Activated CD8-positive, alpha-beta memory T cell treated with anti-CD3 and anti-CD28 coated beads, Interleukin-2, amount 10 ng/mL, durations not matched to agents 7 days and 5 days (primary cell): ENCODE measurements around the gene LRP1B. TPM values are rescaled to one million over a fixed set of nuclear protein-coding genes. Genes with fewer than 3 reads are reported as not detected.

Experiments
- ATAC-seq: fragments of 150-1000 bp; cut with Tn5 transposase; one replicate; pipeline ENCODE4 v1.10.0; 2021; ENCODE audit warnings: moderate library complexity
- CTCF ChIA-PET: fragments of 350-600 bp; sonication (Branson Sonifier 250); formaldehyde crosslinking; loops from one replicate; lab custom pipeline; 2021; ENCODE audit warnings: antibody characterized with exemption; lab: Charles Lee
- DNase-seq: peaks from one replicate; pipeline ENCODE4 v3.0.0-alpha.2; 2020
- H3K27ac Mint-ChIP-seq: one replicate; pipeline ENCODE4 v1.8.0; 2021; ENCODE audit warnings: mild to moderate bottlenecking, mixed read lengths
- H3K27me3 Mint-ChIP-seq: one replicate; pipeline ENCODE4 v1.8.0; 2021; ENCODE audit warnings: mixed read lengths
- H3K36me3 Mint-ChIP-seq: one replicate; pipeline ENCODE4 v1.8.0; 2021; ENCODE audit warnings: mild to moderate bottlenecking, mixed read lengths
- H3K4me1 Mint-ChIP-seq: one replicate; pipeline ENCODE4 v1.8.0; 2021; ENCODE audit warnings: mixed read lengths
- H3K4me3 Mint-ChIP-seq: one replicate; pipeline ENCODE4 v1.8.0; 2021; ENCODE audit warnings: mild to moderate bottlenecking, moderate library complexity, mixed read lengths
- H3K9me3 Mint-ChIP-seq: one replicate; pipeline ENCODE4 v1.8.0; 2022; ENCODE audit warnings: low read depth, mixed read lengths
- total RNA-seq, 2 experiments: library from RNA; stranded (reverse); gene quantifications; one replicate each; pipeline ENCODE4 v1.2.3, GENCODE V29; 2021

The LRP1B gene
- total RNA-seq, 2 experiments from 2014 or later: not detected

GRCh38 chr2:141417246-141417797, 713.5 kb downstream of the LRP1B start:
- no peak for DNase-seq
- CTCF ChIA-PET: no interaction called here
- H3K27me3 Mint-ChIP-seq: no peaks in the 10 kb centered on the region
- no peaks in the 10 kb centered on the region for H3K36me3 Mint-ChIP-seq
- peaks cover 11% of the 10 kb centered on the region for H3K9me3 Mint-ChIP-seq
- ATAC-seq: no peak
- no peak overlapping the region for H3K27ac Mint-ChIP-seq
- no peaks in the 10 kb centered on the region for H3K4me1 Mint-ChIP-seq
- no peak overlapping the region for H3K4me3 Mint-ChIP-seq

DNA sequence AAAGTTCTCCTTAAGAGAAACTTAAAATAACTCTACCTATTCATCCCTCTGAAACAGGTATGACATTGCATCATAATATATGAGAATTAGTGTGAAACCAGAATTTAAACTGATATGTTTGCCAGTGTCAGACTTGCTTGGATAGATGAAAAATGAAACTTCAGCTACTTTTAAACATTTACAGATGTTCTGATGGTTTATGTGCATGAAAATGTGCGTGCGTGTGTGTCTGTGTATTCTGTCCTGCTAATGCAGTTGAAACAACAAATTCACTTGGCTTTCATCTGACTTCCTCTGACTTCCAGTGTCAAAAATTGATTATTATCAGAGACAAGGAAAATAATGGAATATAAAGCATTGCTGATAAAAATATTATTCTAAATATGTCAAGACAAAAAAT, 719.4 kb downstream of the LRP1B start:
- H3K4me3 Mint-ChIP-seq: no peak overlapping the region
- CTCF ChIA-PET: no interaction called here
- no peak for DNase-seq
- H3K36me3 Mint-ChIP-seq: no peaks in the 10 kb centered on the region
- H3K27me3 Mint-ChIP-seq: no peaks in the 10 kb centered on the region
- peaks cover 8% of the 10 kb centered on the region for H3K9me3 Mint-ChIP-seq
- H3K4me1 Mint-ChIP-seq: no peaks in the 10 kb centered on the region
- no peak for ATAC-seq
- no peak overlapping the region for H3K27ac Mint-ChIP-seq

DNA sequence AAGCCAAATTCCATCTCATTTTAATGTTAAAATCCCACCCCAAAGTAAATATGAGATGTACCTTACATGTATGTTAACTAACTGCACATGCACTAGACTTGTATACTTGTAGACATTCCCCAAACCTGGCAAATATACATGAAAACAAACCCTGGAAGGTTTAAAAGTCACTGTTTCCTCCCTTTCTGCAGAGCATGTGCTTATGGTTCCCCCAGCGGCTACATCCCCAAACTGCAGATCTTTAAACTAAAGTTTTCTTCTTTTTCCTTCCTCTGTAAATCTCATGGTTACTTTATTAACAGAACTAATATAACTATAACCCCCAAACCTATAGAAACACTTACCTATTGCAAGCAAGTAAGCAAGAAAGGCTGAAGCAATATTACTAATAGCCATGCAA, 731.5 kb downstream of the LRP1B start:
- Mint-ChIP-seq H3K4me3 (no peak overlapping the region), H3K9me3 (peaks cover 6% of the 10 kb centered on the region), H3K27me3 (no peaks in the 10 kb centered on the region), H3K4me1 (no peaks in the 10 kb centered on the region), H3K36me3 (no peaks in the 10 kb centered on the region), H3K27ac (no peak overlapping the region)
- ATAC-seq (no peak), DNase-seq (no peak)
- CTCF ChIA-PET: no interaction called here

GRCh38 chr2:141393214-141393545, 737.6 kb downstream of the LRP1B start:
- Mint-ChIP-seq H3K4me1 (no peaks in the 10 kb centered on the region), H3K36me3 (no peaks in the 10 kb centered on the region), H3K27ac (no peak overlapping the region), H3K4me3 (no peak overlapping the region), H3K9me3 (peaks cover 5% of the 10 kb centered on the region), H3K27me3 (no peaks in the 10 kb centered on the region)
- CTCF ChIA-PET: no interaction called here
- no peak for ATAC-seq
- no peak for DNase-seq

GRCh38 chr2:141392517-141393213, 738.2 kb downstream of the LRP1B start:
- CTCF ChIA-PET: no interaction called here
- H3K4me1 Mint-ChIP-seq: no peaks in the 10 kb centered on the region
- H3K27me3 Mint-ChIP-seq: no peaks in the 10 kb centered on the region
- DNase-seq (no peak), ATAC-seq (no peak)
- H3K9me3 Mint-ChIP-seq: peaks cover 5% of the 10 kb centered on the region
- H3K36me3 Mint-ChIP-seq: no peaks in the 10 kb centered on the region
- no peak overlapping the region for H3K4me3 Mint-ChIP-seq
- no peak overlapping the region for H3K27ac Mint-ChIP-seq

DNA sequence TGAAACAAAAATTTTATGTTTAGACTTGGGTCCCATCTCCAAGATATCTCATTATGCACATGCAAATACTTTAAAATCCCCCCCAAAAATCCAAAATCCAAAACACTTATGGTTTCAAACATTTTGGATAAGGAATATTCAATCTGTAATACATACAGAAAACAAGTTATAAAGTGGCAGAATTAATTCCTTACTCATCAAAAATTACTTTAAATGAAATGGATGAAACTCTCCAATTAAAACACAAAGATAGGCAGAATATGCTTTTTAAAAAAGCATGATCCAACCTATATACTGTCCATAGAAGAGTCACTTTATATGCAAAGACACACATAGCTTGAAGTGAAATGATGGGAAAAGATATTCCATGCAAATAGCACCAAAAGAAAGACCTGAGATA, 744.6 kb downstream of the LRP1B start:
- no peak for ATAC-seq
- H3K9me3 Mint-ChIP-seq: peaks cover 7% of the 10 kb centered on the region
- CTCF ChIA-PET: no interaction called here
- no peak overlapping the region for H3K27ac Mint-ChIP-seq
- no peaks in the 10 kb centered on the region for H3K4me1 Mint-ChIP-seq
- H3K27me3 Mint-ChIP-seq: no peaks in the 10 kb centered on the region
- H3K4me3 Mint-ChIP-seq: no peak overlapping the region
- no peaks in the 10 kb centered on the region for H3K36me3 Mint-ChIP-seq
- no peak for DNase-seq

- Mint-ChIP-seq H3K4me1 (no peaks in the 10 kb centered on the region), H3K27me3 (no peaks in the 10 kb centered on the region), H3K4me3 (no peak overlapping the region), H3K36me3 (no peaks in the 10 kb centered on the region), H3K27ac (no peak overlapping the region), H3K9me3 (peaks cover 7% of the 10 kb centered on the region)
- ATAC-seq (no peak), DNase-seq (no peak)
- CTCF ChIA-PET: no interaction called here
Measured at GRCh38 chr2:141384676-141385075, 746.1 kb downstream of the LRP1B start.

GRCh38 chr2:141381946-141382345, 748.9 kb downstream of the LRP1B start:
- Mint-ChIP-seq H3K36me3 (no peaks in the 10 kb centered on the region), H3K4me3 (no peak overlapping the region), H3K9me3 (peaks cover 8% of the 10 kb centered on the region), H3K27ac (no peak overlapping the region), H3K4me1 (no peaks in the 10 kb centered on the region), H3K27me3 (no peaks in the 10 kb centered on the region)
- CTCF ChIA-PET: no interaction called here
- ATAC-seq (no peak), DNase-seq (no peak)

- no peak overlapping the region for H3K4me3 Mint-ChIP-seq
- H3K27me3 Mint-ChIP-seq: no peaks in the 10 kb centered on the region
- no peaks in the 10 kb centered on the region for H3K4me1 Mint-ChIP-seq
- DNase-seq (no peak), ATAC-seq (no peak)
- H3K27ac Mint-ChIP-seq: no peak overlapping the region
- H3K9me3 Mint-ChIP-seq: peaks cover 12% of the 10 kb centered on the region
- no peaks in the 10 kb centered on the region for H3K36me3 Mint-ChIP-seq
- CTCF ChIA-PET: no interaction called here
Measured at GRCh38 chr2:141380008-141380979, 750.5 kb downstream of the LRP1B start.

GRCh38 chr2:141364821-141365220, 766.0 kb downstream of the LRP1B start:
- CTCF ChIA-PET: no interaction called here
- H3K36me3 Mint-ChIP-seq: no peaks in the 10 kb centered on the region
- peaks cover 6% of the 10 kb centered on the region for H3K9me3 Mint-ChIP-seq
- no peaks in the 10 kb centered on the region for H3K27me3 Mint-ChIP-seq
- no peaks in the 10 kb centered on the region for H3K4me1 Mint-ChIP-seq
- ATAC-seq: no peak
- H3K27ac Mint-ChIP-seq: no peak overlapping the region
- H3K4me3 Mint-ChIP-seq: no peak overlapping the region
- DNase-seq: no peak

GRCh38 chr2:141362311-141362710, 768.5 kb downstream of the LRP1B start:
- Mint-ChIP-seq H3K4me3 (no peak overlapping the region), H3K4me1 (no peaks in the 10 kb centered on the region), H3K27ac (no peak overlapping the region), H3K36me3 (no peaks in the 10 kb centered on the region), H3K27me3 (no peaks in the 10 kb centered on the region), H3K9me3 (peaks cover 6% of the 10 kb centered on the region)
- CTCF ChIA-PET: no interaction called here
- ATAC-seq: no peak
- no peak for DNase-seq

GRCh38 chr2:141348481-141348880, 782.3 kb downstream of the LRP1B start:
- H3K4me3 Mint-ChIP-seq: no peak overlapping the region

DNA sequence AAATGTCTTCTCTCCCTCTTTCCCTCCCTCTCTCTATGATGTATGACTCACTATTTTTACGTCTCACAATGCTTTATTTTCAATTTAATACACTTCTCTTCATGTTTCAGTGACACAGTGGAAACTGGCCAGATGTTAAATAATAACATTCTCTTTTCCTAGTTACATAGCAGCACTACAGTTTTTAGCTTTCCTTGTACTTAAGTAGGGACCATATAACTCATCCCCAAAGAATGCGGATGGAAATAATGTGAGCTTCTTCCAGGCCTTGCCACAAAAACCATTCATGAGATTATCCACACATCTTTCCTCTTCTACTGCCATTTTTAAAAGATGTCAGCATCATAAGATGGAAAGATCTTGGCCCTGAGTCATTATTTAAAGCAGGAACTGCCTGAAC, 789.4 kb downstream of the LRP1B start:
- no peak overlapping the region for H3K27ac Mint-ChIP-seq
- H3K36me3 Mint-ChIP-seq: no peaks in the 10 kb centered on the region
- no peak overlapping the region for H3K4me3 Mint-ChIP-seq
- H3K27me3 Mint-ChIP-seq: no peaks in the 10 kb centered on the region
- CTCF ChIA-PET: no interaction called here
- H3K4me1 Mint-ChIP-seq: no peaks in the 10 kb centered on the region
- no peak for ATAC-seq
- peaks cover 9% of the 10 kb centered on the region for H3K9me3 Mint-ChIP-seq
- DNase-seq: no peak

More at GRCh38 chr2:141348481-141348880, 782.3 kb downstream of the LRP1B start:
- Mint-ChIP-seq H3K27me3 (no peaks in the 10 kb centered on the region), H3K9me3 (peaks cover 13% of the 10 kb centered on the region), H3K4me1 (no peaks in the 10 kb centered on the region), H3K36me3 (no peaks in the 10 kb centered on the region), H3K27ac (no peak overlapping the region)
- no peak for DNase-seq
- ATAC-seq: no peak
- CTCF ChIA-PET: no interaction called here

- Mint-ChIP-seq H3K9me3 (peaks cover 4% of the 10 kb centered on the region), H3K4me3 (no peak overlapping the region), H3K4me1 (no peaks in the 10 kb centered on the region), H3K36me3 (no peaks in the 10 kb centered on the region), H3K27me3 (no peaks in the 10 kb centered on the region), H3K27ac (no peak overlapping the region)
- CTCF ChIA-PET: no interaction called here
- DNase-seq (no peak), ATAC-seq (no peak)
Measured at GRCh38 chr2:141331127-141331526, 799.7 kb downstream of the LRP1B start.
